Gastroesophageal sphincter (tissue), 4 donors: ENCODE measurements around the gene CCDC191. TPM values are rescaled to one million over a fixed set of nuclear protein-coding genes. Genes with fewer than 3 reads are reported as not detected.

Source experiments
- ATAC-seq: fragments of 150-250 bp; one replicate; pipeline ENCODE4 v1.9.1; 2016; ENCODE audit warnings: mild to moderate bottlenecking, moderate library complexity
- H3K27ac ChIP-seq, 4 donors: fragments of 200-600 bp; sonication (generic) in 3 of 4; 1 replicate in 3 of 4; 2 replicates in 1 of 4; pipeline ENCODE4 v1.5.1; 2016 to 2019
- H3K27me3 ChIP-seq: fragments of 200-600 bp; sonication (generic); one replicate; pipeline ENCODE4 v1.5.1; 2019
- H3K36me3 ChIP-seq, 2 donors: fragments of 200-600 bp; sonication (generic); one replicate each; pipeline ENCODE4 v1.5.1; 2019; ENCODE audit warnings: control low read depth in 1 of 2
- H3K4me1 ChIP-seq, 3 donors: fragments of 200-600 bp; sonication (generic); 1 replicate in 2 of 3; 2 replicates in 1 of 3; pipeline ENCODE4 v1.5.1; 2016 to 2019; ENCODE audit warnings: control low read depth in 2 of 3
- H3K4me3 ChIP-seq, 2 donors: fragments of 200-600 bp; sonication (generic); one replicate each; pipeline ENCODE4 v1.5.1; 2019; ENCODE audit warnings: mild to moderate bottlenecking in 1 of 2, moderate library complexity in 1 of 2
- H3K9me3 ChIP-seq, 3 donors: fragments of 200-600 bp; sonication (generic); one replicate each; pipeline ENCODE4 v1.5.1; 2017 to 2019; ENCODE audit warnings: control low read depth in 2 of 3
- EP300 ChIP-seq: sonication (generic); formaldehyde crosslinking; IDR thresholded peaks from one replicate; pipeline ENCODE4 v1.6.1; 2017; ENCODE audit warnings: antibody characterized with exemption, mild to moderate bottlenecking
- POLR2A ChIP-seq, 2 donors: fragments of 450-650 bp; IDR thresholded peaks; one replicate each; pipeline ENCODE4 v1.6.1; 2017; ENCODE audit warnings: antibody characterized with exemption in 2 of 2, mild to moderate bottlenecking in 2 of 2, moderate library complexity in 1 of 2
- POLR2AphosphoS5 ChIP-seq: sonication (generic); formaldehyde crosslinking; IDR thresholded peaks from one replicate; pipeline ENCODE4 v1.6.1; 2017; ENCODE audit warnings: antibody characterized with exemption
- WGBS, 2 donors: methylation state at CpG; one replicate each; pipeline ENCODE4 v1.1.5; 2018; ENCODE audit warnings: low coverage in 1 of 2; 5-methylcytosine and 5-hydroxymethylcytosine counted together
- total RNA-seq, 4 donors: library from RNA; depleted of rRNA; stranded (reverse); fragments of >200 nt; gene quantifications; one replicate each; pipeline ENCODE4 v1.1.0, GENCODE V29; 2016
- TF ChIP-seq, protein P1 (sequence below), 4 experiments: fragments of 200-600 bp in 2 of 4; fragments of 450-650 bp in 2 of 4; sonication (generic) in 1 of 4; IDR thresholded peaks; one replicate each; pipeline ENCODE4 v1.5.1; 2017 to 2019; ENCODE audit warnings: antibody characterized with exemption in 4 of 4, mild to moderate bottlenecking in 2 of 4, moderate library complexity in 2 of 4

The CCDC191 gene
- total RNA-seq, 4 donors from 2014 or later: 3.5 to 7.9 (median 4.6) TPM

GRCh38 chr3:114011059-114011797 is 45.1 kb downstream of the CCDC191 start:
- 91 to 100% methylated on average over 1 to 2 of the region's 2 CpGs for WGBS, 2 donors
- Histone ChIP-seq H3K36me3 (peaks cover 0 to 28% of the 10 kb centered on the region in 2 donors), H3K4me3 (no peak overlapping the region), H3K9me3 (no peaks in the 10 kb centered on the region), H3K4me1 (no peaks in the 10 kb centered on the region), H3K27ac (no peak overlapping the region), H3K27me3 (no peaks in the 10 kb centered on the region)
- ATAC-seq: no peak
- TF ChIP-seq, protein P1, sequence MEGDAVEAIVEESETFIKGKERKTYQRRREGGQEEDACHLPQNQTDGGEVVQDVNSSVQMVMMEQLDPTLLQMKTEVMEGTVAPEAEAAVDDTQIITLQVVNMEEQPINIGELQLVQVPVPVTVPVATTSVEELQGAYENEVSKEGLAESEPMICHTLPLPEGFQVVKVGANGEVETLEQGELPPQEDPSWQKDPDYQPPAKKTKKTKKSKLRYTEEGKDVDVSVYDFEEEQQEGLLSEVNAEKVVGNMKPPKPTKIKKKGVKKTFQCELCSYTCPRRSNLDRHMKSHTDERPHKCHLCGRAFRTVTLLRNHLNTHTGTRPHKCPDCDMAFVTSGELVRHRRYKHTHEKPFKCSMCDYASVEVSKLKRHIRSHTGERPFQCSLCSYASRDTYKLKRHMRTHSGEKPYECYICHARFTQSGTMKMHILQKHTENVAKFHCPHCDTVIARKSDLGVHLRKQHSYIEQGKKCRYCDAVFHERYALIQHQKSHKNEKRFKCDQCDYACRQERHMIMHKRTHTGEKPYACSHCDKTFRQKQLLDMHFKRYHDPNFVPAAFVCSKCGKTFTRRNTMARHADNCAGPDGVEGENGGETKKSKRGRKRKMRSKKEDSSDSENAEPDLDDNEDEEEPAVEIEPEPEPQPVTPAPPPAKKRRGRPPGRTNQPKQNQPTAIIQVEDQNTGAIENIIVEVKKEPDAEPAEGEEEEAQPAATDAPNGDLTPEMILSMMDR (IDR thresholded peaks at IDR 0.05): no peak
- TF ChIP-seq POLR2A (IDR thresholded peaks at IDR 0.05) (no peak), EP300 (no peak), POLR2AphosphoS5 (no peak)

DNA sequence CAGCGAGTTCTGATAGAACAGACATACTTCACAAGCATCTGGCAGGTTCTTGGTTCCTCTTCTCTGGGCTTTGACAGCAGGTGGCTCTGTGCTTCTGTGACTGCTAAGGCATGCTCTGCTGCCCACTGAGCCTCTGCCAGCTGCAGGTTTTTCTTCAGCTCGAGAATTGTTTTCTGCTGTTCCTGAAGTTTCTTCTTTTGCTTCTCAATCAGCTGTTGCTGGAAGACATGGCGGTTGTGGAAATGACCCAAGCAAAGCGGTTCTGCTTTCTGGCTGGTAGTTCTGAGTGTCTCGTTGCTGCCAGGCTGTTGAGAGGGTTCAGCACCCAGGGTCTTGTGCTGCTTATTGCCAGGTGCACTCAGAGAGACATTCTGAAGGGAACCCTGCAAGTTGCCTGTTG is 50.8 kb downstream of the CCDC191 start:
- Histone ChIP-seq H3K27me3 (no peaks in the 10 kb centered on the region), H3K4me1 (no peaks in the 10 kb centered on the region), H3K27ac (no peak overlapping the region), H3K36me3 (peaks cover 0 to 65% of the 10 kb centered on the region in 2 donors), H3K9me3 (peaks cover 0 to 8% (median 0%) of the 10 kb centered on the region in 3 donors), H3K4me3 (no peak overlapping the region)
- WGBS, 2 donors: 97 to 100% methylated on average over 3 to 4 of the region's 5 CpGs
- TF ChIP-seq, protein P1 (IDR thresholded peaks at IDR 0.05): no peak
- no peak for TF ChIP-seq POLR2AphosphoS5
- TF ChIP-seq EP300: no peak
- no peak for TF ChIP-seq POLR2A (IDR thresholded peaks at IDR 0.05)
- ATAC-seq: no peak

DNA sequence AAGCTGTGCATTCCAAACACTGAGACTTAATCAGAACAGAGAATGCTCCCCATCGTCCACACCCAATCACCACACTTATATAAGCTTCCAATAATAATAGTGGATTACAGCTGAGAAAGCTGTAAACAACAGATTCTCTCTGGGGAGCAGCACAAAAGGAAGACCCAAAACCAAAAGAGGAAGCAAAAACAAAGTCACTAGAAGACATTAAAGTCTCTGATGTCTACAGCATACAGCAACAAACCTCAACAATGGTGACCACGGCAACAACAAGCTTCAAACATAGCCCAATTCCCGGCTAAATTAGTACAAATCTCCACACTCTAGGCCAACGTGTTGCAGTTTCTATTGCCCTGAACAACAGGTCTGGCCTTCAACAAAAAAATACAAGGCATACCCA is 70.8 kb downstream of the CCDC191 start:
- H3K4me3 ChIP-seq: no peak overlapping the region
- H3K4me1 ChIP-seq: no peaks in the 10 kb centered on the region
- WGBS, 2 donors: 40 to 52% methylated on average over 3 to 4 of the region's 4 CpGs
- no peak overlapping the region for H3K27ac ChIP-seq
- ATAC-seq: no peak
- peaks cover 0 to 32% of the 10 kb centered on the region in 2 donors for H3K36me3 ChIP-seq
- H3K27me3 ChIP-seq: no peaks in the 10 kb centered on the region
- no peaks in the 10 kb centered on the region for H3K9me3 ChIP-seq
- no peak for TF ChIP-seq EP300
- TF ChIP-seq POLR2AphosphoS5: no peak
- TF ChIP-seq, protein P1 (IDR thresholded peaks at IDR 0.05): no peak

GRCh38 chr3:113983544-113983943 is 72.8 kb downstream of the CCDC191 start:
- no peak for TF ChIP-seq EP300
- TF ChIP-seq POLR2AphosphoS5: no peak
- no peak for TF ChIP-seq POLR2A (IDR thresholded peaks at IDR 0.05)
- TF ChIP-seq, protein P1 (IDR thresholded peaks at IDR 0.05): no peak
- 89 to 98% methylated on average over 3 of the region's 3 CpGs for WGBS, 2 donors
- Histone ChIP-seq H3K27me3 (no peaks in the 10 kb centered on the region), H3K4me3 (no peak overlapping the region), H3K4me1 (no peaks in the 10 kb centered on the region), H3K27ac (no peak overlapping the region), H3K9me3 (no peaks in the 10 kb centered on the region), H3K36me3 (peaks cover 0 to 48% of the 10 kb centered on the region in 2 donors)
- ATAC-seq: no peak

DNA sequence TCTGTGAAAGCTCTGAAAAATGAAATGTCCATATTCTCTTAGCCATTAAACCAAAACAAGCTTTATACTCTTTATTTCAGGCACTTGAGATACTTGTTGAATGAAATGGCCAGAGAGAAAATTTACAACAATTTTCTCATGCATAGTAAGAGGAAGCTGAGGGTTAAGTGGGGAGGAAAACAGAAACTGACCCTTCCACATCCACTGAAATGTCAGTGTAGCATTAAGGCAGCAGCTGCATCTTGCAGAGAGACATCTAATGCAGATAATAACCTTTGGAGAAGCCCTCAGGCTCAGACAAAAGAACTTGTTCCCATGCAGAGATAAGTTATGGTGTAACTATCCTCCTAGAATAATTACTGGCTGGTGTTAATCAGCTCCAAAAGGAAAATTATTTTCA is 74.5 kb downstream of the CCDC191 start:
- ATAC-seq: no peak
- H3K27me3 ChIP-seq: no peaks in the 10 kb centered on the region
- TF ChIP-seq EP300: no peak
- no peak for TF ChIP-seq POLR2AphosphoS5
- TF ChIP-seq POLR2A (IDR thresholded peaks at IDR 0.05): no peak
- TF ChIP-seq, protein P1 (IDR thresholded peaks at IDR 0.05): no peak
- H3K4me1 ChIP-seq: no peaks in the 10 kb centered on the region
- no peak overlapping the region for H3K4me3 ChIP-seq
- H3K9me3 ChIP-seq: no peaks in the 10 kb centered on the region
- no peak overlapping the region for H3K27ac ChIP-seq
- H3K36me3 ChIP-seq: peaks cover 0 to 66% of the 10 kb centered on the region in 2 donors
